GM12874 (cell line): ENCODE measurements around the gene ALPG.

ENCODE experiments used
- TF ChIP-seq, protein P1 (sequence below): IDR thresholded peaks from 2 replicates; pipeline ENCODE4 v1.5.1; 2011; ENCODE audit warnings: low read depth, mild to moderate bottlenecking, control low read depth, low read length, moderate library complexity; ENCODE audit not compliant: insufficient read depth

Gene ALPG

DNA sequence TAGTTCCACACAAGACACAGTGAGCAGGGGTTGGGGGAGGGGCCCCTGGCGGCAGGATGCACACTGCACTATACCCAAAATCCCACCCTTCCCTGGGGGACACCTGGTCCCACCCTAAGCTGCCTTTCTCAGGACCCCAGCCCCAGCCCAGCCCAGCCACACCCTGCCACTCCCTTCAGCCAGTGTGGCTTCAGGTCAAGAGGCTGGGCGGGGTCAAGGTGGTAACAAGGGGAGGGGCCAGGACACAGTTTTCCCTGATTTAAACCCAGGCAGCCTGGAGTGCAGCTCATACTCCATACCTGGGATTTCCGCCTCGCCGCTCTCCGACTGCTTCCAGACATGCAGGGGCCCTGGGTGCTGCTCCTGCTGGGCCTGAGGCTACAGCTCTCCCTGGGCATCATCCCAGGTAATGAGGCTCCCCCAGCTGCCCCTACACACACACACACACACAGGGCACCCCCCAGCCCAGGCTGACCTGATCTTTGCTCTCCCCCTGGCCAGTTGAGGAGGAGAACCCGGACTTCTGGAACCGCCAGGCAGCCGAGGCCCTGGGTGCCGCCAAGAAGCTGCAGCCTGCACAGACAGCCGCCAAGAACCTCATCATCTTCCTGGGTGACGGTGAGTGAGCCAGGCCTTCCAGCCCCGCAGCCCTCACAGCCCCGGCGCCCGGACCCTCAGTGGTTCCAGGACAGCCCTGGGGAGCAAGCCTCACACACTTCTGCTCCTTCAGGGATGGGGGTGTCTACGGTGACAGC, at the start of gene ALPG:
Gene ALPG, plus strand, starts transcription at position 289 of the 755 bp plus-strand sequence. Its CDS starts 51 bp downstream, at position 340.
- TF ChIP-seq, protein P1, sequence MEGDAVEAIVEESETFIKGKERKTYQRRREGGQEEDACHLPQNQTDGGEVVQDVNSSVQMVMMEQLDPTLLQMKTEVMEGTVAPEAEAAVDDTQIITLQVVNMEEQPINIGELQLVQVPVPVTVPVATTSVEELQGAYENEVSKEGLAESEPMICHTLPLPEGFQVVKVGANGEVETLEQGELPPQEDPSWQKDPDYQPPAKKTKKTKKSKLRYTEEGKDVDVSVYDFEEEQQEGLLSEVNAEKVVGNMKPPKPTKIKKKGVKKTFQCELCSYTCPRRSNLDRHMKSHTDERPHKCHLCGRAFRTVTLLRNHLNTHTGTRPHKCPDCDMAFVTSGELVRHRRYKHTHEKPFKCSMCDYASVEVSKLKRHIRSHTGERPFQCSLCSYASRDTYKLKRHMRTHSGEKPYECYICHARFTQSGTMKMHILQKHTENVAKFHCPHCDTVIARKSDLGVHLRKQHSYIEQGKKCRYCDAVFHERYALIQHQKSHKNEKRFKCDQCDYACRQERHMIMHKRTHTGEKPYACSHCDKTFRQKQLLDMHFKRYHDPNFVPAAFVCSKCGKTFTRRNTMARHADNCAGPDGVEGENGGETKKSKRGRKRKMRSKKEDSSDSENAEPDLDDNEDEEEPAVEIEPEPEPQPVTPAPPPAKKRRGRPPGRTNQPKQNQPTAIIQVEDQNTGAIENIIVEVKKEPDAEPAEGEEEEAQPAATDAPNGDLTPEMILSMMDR = no peak

DNA sequence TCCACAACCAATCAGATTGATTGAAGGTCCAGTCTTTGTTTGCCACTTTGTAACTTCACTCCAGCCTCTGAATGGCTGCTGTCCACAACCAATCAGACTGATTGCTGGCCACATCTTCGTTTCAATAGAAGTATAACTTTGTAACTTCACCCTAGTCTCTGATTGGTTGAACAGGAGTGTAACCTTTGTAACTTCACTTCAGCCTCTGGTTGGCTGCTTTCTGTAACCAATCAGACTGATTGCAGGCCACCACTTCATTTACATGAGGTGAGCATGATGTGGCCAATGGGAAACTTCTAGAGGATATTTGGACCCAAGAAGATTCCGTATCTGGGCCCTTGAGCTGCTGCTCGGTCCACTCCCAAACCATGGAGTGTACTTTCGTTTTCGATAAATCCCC, 45.0 kb upstream of the ALPG start:
- TF ChIP-seq, protein P1 = no peak

DNA sequence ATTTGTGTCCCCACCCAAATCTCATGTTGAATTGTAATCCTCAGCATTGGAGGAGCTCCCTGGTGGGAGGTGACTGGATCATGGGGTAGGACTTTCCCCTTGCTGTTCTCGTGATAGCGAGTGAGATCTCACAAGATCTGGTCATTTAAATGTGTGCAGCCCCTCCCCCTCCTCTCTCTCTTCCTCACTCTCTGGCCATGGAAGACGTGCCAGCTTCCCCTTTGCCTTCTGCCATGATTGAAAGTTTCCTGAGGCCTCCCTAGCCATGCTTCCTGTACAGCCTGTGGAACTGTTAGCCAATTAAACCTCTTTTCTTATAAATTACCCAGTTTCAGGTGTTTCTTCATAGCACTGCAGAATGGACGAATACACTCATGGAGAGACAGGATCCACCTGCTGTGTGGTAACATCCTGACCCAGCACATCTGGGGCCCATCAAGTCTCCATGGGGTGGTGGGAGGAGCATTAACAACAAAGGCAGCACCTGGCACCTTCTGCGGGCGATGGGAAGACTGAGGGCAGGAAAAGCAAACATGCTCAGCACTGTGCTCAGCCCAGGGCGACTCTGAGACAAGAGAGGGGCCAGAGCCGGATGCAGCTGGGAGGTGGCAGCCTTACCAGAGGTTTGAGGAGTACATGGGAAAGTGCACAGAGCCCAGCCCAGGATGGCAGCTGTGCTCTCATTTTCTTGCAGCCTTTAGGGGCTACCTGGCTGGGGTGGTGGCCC, 44.3 kb upstream of the ALPG start:
- TF ChIP-seq, protein P1 = no peak

DNA sequence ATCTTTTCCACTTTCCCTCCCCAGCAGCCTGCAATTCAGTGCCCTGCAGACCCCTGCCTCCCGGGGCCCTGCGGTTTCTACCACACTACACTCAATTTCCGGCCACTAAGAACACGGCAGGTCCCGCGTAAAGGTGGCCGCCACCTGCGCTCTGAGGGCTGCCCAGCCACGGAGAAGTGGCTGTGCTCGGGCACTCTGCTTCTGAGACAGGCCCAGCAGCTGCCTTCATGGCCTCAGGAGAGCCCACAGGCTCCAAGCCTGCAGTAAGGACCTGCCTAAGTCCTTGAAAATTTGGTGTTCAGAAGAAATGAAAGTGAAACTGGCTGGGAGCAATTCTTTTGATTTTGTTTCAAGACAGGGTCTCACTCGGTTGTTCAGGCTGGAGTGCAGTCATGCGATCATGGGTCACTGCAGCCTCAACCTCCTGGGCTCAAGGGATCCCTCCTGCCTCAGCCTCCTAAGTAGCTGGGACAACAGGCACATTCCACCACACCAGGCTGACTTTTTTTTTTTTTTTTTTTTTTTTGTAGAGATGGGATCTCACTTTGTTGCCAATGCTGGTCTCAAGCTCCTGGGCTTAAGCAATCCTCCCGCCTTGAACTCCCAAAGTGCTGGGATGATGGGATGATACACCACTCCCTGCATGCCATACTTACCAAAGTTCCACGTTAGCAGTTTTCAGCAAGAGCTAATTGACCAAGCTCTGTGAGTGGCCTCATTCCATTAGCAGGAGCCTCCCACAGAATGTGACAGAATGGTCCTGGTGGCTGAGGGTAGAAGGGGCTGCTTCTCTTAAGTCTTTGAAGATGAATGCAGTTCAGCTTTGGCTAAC, 42.6 kb upstream of the ALPG start:
- TF ChIP-seq, protein P1 = no peak

DNA sequence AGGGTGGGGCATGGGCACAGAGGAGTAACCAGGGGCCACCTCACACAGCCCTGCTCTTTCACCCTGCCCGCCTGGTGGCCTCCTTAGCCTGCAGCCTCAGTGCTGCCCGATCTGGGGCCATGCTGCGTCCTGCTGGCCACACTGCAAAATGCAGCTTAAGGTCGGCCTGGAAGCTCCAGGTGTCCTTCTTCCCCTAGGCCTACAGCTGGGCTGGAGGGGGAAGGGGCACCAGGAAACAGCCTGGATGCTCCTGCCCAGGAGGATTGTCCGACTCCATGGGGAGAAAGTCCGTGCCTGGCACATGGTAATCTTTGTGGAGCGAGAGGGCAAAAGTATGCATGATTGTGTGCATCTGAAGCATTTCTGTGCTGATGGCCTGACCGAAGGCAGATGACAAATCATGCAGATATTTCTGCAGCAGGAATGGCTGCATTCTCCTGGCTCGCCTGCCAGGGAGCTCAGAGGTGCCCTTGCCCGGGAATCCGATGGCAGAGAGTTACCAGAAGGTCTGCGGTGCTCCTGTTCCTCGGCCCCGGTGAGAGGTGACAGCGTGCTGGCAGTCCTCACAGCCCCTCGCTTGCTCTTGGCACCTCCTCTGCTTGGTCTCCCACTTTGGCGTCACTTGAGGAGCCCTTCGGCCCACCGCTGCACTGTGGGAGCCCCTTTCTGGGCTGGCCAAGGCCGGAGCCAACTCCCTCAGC, 40.9 kb upstream of the ALPG start:
- TF ChIP-seq, protein P1 = peak; percentile 50; the same call in 1 of the 2 replicates

DNA sequence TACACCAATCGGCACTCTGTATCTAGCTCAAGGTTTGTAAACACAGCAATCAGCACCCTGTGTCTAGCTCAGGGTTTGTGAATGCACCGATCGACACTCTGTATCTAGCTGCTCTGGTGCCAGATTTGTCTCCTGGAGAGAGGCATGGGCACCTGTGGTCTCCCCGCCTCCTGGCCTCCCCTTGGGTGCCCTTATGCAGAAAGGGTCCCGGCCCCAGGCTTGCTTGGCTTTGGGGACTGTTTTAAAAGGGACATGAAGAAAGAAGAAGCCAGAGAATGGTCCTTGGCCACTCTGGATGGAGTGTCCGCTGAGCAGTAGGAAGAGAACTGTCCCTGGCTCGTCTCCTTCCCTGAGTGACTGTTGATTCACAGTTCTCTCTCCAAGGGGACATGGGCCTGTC, 39.6 kb upstream of the ALPG start:
- TF ChIP-seq, protein P1 = no peak
